NCI-H187 (cell line): ENCODE measurements around the gene LRRIQ1.

Source experiments
- DNase-seq, 2 experiments: peaks; one replicate each; lab custom pipeline; 2025; lab: John Stamatoyannopoulos, UW

LRRIQ1 gene

DNA sequence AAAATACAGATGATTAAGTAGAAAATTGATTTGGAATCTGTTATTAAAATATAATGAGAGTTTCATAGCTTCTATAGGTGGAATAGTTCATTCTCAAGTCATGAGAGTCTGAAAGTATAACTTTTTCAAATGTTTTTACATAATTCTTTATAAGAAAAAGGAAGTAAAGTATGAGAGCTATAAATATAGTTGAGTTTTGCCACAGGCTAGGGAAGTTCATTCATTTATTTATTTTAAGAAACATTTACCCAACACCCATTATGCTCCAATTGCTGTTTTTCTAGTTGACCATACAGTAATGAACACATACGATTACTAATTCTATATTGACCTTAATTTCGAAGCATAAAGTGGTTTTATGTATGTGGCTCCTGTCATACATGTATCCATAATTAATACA is 24.8 kb downstream of the LRRIQ1 start:
- no peak for DNase-seq

DNA sequence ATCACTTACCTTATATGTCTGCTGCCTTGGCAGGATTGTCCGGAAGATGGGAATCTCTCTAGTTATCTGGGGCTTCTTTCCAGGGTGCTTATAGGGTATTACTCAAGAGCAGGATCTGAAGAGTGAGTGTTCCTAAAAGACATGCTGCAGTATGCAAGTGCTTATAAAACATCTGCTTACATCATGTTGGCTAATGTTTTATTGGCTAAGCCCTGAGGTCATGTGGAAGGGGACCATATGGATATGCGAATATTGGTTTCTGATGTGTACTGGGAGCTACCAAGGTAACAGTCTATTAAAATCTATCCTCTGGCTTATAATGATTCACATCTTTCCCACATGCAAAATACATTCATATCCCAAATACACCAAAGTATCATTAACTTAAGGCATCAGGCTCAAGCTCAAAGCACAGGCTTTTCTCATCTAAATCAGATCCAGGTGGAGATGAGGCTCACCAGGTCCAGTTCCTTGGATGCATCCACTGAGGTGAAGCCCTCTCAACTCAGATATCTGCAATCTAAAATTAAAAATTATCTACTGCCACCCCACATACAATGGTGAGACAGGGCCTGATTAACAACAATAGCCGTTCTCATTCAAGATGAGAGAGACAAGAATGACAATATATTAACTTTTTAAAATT is 29.8 kb downstream of the LRRIQ1 start:
- DNase-seq = no peak

- DNase-seq = no peak
Observed at GRCh38 chr12:85072826-85073225, 36.7 kb downstream of the LRRIQ1 start.

DNA sequence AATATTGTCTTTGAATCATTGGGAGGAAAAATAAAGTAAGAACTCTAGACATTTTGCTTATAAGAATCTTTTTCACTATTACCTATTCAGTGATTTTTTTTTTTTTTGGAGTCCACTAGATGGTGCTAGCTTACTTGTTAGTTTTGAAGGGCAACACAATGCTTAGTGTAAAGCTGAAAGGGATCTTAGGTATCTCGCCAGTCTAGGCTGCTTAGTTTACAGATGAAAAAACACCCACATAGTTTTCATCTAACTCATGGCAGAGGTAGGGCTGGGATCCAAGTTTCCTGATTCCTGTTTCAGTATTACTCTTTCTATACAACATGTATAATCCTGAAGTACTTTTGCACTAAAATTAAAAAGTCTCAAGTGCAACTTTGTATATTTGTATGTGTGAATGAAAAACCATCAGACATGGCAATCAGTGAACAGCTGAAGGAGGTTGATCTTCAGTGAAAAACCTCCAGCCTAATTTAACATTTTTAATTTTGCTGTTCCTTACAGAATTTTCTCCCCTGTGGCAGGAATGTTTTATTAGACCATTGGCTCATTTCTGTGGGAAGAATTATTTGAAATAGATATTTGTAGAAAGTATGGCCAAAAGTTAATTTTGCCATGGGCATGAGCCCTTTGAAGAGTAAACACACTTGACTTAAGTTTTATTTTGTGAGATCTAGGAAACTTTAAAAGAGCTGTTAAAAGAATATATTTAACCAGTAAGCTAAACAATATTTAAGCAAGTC is 40.7 kb downstream of the LRRIQ1 start:
- no peak for DNase-seq

DNA sequence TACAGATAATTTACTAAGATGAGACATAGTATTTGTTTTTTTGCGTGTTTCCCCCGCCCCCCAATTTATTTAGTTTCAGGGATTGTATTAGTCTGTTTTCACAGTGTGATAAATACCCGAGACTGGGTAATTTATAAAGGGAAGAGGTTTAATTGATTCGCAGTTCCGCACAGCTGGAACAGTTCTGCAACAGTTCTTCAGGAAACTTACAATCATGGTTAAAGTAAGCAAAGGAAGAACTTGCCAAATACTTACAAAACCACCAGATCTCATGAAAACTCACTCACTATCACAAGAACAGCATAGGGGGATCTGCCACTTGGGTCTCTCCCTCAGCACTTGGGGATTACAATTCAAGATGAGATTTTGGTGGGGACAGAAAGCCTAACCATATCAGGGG is 48.9 kb downstream of the LRRIQ1 start:
- DNase-seq = no peak

DNA sequence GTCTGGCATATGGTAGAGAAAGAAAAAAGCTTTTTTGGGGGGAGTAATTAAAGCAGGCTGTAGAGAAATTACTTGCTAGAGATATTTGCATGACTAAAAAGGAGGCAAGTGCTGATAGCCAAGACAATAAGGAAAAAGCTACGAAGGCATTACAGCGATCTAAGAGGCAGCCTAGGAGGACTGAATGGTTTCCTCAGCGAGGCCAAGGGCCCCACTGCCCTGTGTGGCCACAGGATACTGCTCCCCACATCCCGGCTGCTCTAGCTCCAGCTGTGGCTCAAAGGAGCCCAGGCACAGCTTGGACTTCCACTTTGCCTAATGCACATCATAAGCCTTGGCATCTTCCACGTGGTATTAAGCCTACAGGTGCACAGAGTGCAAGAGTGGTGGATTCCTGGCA is 53.6 kb downstream of the LRRIQ1 start:
- DNase-seq = no peak

DNA sequence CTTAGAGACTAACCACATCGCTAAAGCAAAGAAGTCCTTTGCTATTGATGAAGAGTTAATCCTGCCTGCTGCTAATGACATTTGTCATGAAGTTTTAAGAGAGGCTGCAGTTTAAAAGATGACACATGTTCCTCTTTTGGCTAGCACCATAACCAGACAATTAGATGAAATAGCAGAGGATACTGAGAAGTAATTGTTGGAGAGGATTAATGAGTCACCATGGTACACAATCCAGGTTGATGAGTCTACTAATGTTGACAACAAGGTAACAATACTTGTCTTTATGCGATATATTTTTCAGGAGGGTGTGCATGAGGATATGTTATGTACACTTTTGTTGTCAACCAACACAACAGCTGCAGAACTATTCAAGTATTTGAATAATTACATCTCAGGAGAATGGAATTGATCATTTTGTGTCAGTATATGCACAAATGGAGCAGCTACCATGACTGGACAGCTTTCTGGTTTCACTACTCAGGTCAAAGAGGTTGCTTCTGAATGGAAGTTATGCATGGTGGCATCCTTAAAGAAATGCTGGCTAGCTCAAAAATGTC is 56.7 kb downstream of the LRRIQ1 start:
- no peak for DNase-seq

DNA sequence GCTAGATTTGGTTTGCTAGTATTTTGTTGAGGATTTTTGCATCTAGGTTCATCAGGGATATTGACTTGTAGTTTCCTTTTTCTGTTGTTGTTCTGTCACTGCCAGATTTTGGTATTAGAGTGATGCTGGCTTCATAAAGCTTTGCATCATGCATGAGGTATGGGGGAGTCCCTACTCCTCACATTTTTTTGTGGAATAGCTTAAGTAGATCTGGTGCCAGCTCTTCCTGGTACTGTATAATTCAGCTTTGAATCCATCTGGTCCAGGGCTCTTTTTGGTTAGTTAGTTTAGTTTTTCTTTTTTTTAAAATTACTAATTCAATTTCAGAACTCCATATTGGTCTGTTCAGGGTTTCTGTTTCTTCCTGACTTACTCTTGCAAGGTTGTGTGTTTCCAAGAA is 59.4 kb downstream of the LRRIQ1 start:
- DNase-seq = no peak

- DNase-seq = no peak
Observed at GRCh38 chr12:85130646-85131045, 94.5 kb downstream of the LRRIQ1 start.

DNA sequence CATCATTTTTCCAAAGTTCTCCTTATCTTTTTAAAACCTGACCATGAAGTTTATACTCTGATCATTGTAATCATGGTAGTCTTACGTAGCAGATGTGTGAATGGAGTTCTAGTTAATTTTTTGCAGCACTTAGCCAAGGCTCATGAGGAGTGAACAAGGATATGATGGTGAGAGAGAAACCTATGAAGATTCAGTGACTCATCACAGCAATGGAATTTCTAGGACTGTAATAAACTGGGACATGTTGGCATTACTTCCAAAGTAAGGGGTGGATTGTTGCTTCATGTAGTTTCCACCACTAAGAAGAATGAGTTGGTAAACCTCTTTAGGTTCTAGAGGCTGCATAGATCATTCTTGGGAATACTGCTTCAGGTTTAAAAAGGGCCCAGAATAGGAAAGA is 102.7 kb downstream of the LRRIQ1 start:
- no peak for DNase-seq

GRCh38 chr12:85147331-85147730 is 111.2 kb downstream of the LRRIQ1 start:
- no peak for DNase-seq

DNA sequence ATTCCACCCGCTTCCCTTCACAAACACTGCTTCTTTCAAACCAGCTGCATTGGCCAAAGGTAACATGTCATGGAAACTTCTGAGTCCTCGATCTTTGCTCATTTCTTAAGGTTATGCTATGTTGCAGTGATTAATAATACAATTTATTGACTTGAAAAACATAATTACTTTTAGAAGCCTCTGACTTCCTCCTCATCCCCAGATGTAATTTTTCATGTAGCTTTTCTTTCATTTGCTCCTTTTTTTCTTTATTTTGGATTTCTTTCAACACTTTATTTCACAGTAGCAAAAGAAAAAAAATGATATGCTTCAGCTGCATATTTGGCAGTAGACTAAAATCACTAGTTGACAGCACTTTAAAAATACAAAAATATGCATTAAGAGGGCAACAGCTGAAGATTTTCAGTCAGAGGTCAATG is 116.2 kb downstream of the LRRIQ1 start:
- DNase-seq = no peak

- no peak for DNase-seq
Observed at GRCh38 chr12:85155791-85156190, 119.6 kb downstream of the LRRIQ1 start.

DNA sequence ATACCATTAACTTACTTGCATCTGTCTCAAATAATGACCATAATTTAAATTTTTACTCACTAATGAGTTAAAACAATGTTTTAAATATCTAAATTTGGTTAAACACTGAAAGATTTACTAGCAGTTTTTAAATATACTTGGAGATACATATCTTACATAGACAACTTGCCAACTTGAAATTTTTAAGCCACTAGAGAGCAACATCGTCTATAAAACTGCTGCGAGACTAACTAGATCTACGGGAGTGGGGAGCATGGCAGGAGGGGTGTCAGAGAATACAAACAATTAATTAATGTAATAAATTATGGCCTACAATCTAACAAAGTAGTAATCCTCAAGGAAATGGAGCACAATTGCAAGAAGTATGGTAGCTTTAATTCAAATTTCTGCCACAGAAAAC is 120.4 kb downstream of the LRRIQ1 start:
- no peak for DNase-seq

- DNase-seq = no peak
Observed at GRCh38 chr12:85157035-85157603, 121.0 kb downstream of the LRRIQ1 start.

GRCh38 chr12:85163752-85164321 is 127.7 kb downstream of the LRRIQ1 start:
- DNase-seq = no peak

DNA sequence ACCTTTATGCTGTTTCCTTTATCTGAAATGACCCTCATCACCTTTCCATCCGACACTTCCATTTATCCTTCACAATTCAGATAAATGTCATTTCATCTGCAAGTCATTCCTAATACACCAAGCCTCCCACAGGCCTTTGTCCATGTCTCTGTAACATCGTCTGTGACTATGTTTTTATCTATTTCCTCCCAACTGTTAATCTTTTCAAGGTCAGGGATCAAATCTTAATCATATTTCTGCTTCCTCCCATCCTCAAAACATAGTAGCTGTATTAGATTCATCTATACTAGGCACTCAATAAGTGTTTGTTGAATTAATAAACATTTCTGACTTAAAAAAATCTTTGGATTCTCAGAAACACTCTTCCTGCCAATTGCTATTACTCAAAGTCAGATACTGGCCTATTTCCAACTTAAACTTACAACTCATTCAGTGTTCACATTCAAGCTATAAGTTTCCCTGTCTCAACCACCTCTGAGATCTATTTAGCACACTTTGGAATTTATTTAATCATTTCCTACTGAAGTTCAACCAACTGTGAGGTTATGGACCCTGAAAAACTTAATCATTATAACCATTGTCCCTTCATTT is 143.6 kb downstream of the LRRIQ1 start:
- no peak for DNase-seq

GRCh38 chr12:85182699-85183098 is 146.5 kb downstream of the LRRIQ1 start:
- DNase-seq = no peak

- DNase-seq = no peak
Observed at GRCh38 chr12:85183855-85184254, 147.7 kb downstream of the LRRIQ1 start.

GRCh38 chr12:85186236-85186635 is 150.1 kb downstream of the LRRIQ1 start:
- no peak for DNase-seq

- no peak for DNase-seq
Observed at GRCh38 chr12:85188619-85189018, 152.5 kb downstream of the LRRIQ1 start.

GRCh38 chr12:85190728-85191127 is 154.6 kb downstream of the LRRIQ1 start:
- no peak for DNase-seq
